MCF 10A (cell line): ENCODE measurements around the gene GRK3. TPM values are rescaled to one million over a fixed set of nuclear protein-coding genes. Genes with fewer than 3 reads are reported as not detected.
A peak's percentile ranks its signal among the peaks of the same experiment; 100 is the strongest.

Experiments
- BruUV-seq: library from RNA; stranded (reverse); fragments of 400-500 nt; replicated peaks from 2 replicates; lab custom pipeline; 2021; lab: Mats Ljungman, UMichigan
- CTCF ChIA-PET: fragments of 300-600 bp; sonication (Branson Sonifier 250); formaldehyde crosslinking; extraction: SDS; loops from one replicate; lab custom pipeline; 2021; ENCODE audit warnings: antibody characterized with exemption, inconsistent platforms; lab: Yijun Ruan, JAX
- POLR2A ChIA-PET: fragments of 300-600, 350-650 bp; sonication (Branson Sonifier 250); formaldehyde crosslinking; extraction: SDS; loops from one replicate; lab custom pipeline; 2020; ENCODE audit warnings: antibody characterized with exemption, inconsistent platforms; lab: Yijun Ruan, JAX
- DNase-seq: peaks from one replicate; pipeline ENCODE4 v3.0.0-alpha.2; 2018; ENCODE audit not compliant: unreplicated experiment
- H3K27ac Mint-ChIP-seq: one replicate; pipeline ENCODE4 v1.8.0; 2022; ENCODE audit warnings: mild to moderate bottlenecking, low read depth, mixed read lengths; ENCODE audit not compliant: unreplicated experiment
- H3K27me3 Mint-ChIP-seq: one replicate; pipeline ENCODE4 v1.8.0; 2022; ENCODE audit warnings: mixed read lengths; ENCODE audit not compliant: insufficient read depth, unreplicated experiment
- H3K36me3 Mint-ChIP-seq: one replicate; pipeline ENCODE4 v1.8.0; 2022; ENCODE audit warnings: mild to moderate bottlenecking, moderate library complexity, mixed read lengths; ENCODE audit not compliant: insufficient read depth, unreplicated experiment
- H3K4me1 Mint-ChIP-seq: one replicate; pipeline ENCODE4 v1.8.0; 2022; ENCODE audit warnings: mixed read lengths; ENCODE audit not compliant: insufficient read depth, unreplicated experiment
- H3K4me3 Mint-ChIP-seq: one replicate; pipeline ENCODE4 v1.8.0; 2022; ENCODE audit warnings: mild to moderate bottlenecking, moderate library complexity, mixed read lengths; ENCODE audit not compliant: unreplicated experiment
- H3K9me3 Mint-ChIP-seq: one replicate; pipeline ENCODE4 v1.8.0; 2022; ENCODE audit warnings: mixed read lengths; ENCODE audit not compliant: unreplicated experiment
- CTCF ChIP-seq: fragments of 200-600 bp; IDR thresholded peaks from one replicate; pipeline ENCODE4 v1.8.0; 2022; ENCODE audit warnings: antibody characterized with exemption, mild to moderate bottlenecking; ENCODE audit not compliant: unreplicated experiment
- intact Hi-C: fragments of 100-400 bp; cut with micrococcal nuclease; formaldehyde crosslinking; loops from 2 replicates; pipeline ENCODE4 v1.14.1; 2022
- total RNA-seq: library from RNA; stranded (reverse); gene quantifications from 2 replicates; pipeline ENCODE4 v1.2.3, GENCODE V29; 2022

The GRK3 gene
- total RNA-seq, 1 experiment from 2014 or later: 7.9 TPM

DNA sequence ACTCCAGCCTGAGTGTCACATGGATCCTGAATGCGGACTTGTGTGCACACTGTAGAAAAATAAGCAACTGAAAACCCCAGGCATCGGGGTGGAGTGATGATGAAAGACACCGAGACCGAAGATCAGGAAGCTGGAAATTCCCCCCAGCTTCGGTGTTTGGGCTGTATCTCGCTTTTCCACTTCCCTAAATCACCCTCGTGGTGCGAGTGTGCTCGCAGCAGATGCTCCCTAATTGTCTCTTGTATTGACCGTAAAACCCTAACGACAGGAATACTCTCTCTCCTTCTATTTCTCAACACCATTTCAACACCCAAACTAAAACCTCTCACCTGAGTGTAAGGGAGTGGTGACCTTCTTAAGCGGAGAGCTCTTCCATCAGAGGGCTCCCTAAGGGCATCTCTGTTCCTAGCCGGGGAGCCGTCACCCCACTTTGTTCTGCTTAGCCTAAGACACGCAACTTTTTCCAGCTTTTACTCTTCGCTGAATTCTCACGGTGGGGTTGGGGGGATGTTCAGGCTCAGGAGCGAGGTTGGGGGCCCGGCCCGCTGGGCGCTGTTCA is 635 bp upstream of the GRK3 start:
- ChIA-PET POLR2A (interaction anchor here (0.7 to 1.4 kb wide), 8 partner anchors 10 to 920 kb away, joined by 3 to 10 read pairs (median 3); partner anchors contain the start of genes HPS4 and SRRD), CTCF (interaction anchor here (0.6 to 1.7 kb wide), 7 partner anchors 9 to 1262 kb away, joined by 3 to 6 read pairs (median 3); no protein-coding TSS in a partner anchor)
- Mint-ChIP-seq H3K27me3 (no peaks in the 10 kb centered on the region), H3K9me3 (no peaks in the 10 kb centered on the region), H3K4me3 (peak overlapping the region; percentile 77), H3K36me3 (no peaks in the 10 kb centered on the region), H3K27ac (no peak overlapping the region), H3K4me1 (peaks cover 5% of the 10 kb centered on the region)
- BruUV-seq: no TSS peak
- intact Hi-C loops: no loop called here
- no peak for TF ChIP-seq CTCF
- DNase-seq: peak; percentile 52

DNA sequence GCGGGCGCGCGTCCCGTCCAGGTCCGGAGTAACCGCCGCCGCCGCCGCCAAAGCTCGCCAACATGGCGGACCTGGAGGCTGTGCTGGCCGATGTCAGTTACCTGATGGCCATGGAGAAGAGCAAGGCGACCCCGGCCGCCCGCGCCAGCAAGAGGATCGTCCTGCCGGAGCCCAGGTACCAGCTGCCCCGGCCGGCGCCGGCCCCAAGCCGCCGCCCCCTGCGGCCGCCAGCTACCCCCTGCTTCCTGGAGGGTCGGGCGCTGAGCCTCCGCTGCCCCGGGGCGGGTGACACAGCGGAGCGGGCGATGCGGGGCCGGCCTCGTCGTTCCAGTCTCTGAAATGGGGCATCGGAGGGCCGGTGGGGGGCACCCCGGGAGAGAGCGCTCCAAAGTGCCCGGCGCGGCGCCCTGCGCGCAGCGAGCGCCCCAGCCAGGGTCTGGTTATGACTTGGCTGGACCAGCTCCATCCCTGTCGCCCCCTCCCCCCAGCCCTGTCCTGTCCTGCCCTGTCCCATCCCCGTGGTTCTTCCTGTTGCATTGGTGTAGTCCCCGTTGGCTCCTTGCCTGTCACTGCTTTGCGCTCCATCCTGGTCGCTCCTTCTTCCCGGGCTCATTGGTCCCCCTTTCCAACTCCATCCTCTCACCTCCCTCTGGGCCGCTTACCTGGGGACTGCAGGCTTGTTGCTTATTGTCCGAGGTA is 653 bp downstream of the GRK3 start:
- ChIA-PET POLR2A (interaction anchor here (0.7 to 2.4 kb wide), 4 partner anchors 10 to 1025 kb away, joined by 3 to 18 read pairs (median 3); partner anchors contain the start of gene TPST2), CTCF (interaction anchor here (0.6 to 1.0 kb wide), 4 partner anchors 55 to 107 kb away, joined by 3 to 4 read pairs (median 3); no protein-coding TSS in a partner anchor)
- H3K36me3 Mint-ChIP-seq: no peaks in the 10 kb centered on the region
- H3K27ac Mint-ChIP-seq: peak overlapping the region; percentile 3
- H3K4me3 Mint-ChIP-seq: peak overlapping the region; percentile 77
- BruUV-seq: no TSS peak
- TF ChIP-seq CTCF: no peak
- H3K27me3 Mint-ChIP-seq: no peaks in the 10 kb centered on the region
- H3K4me1 Mint-ChIP-seq: peaks cover 5% of the 10 kb centered on the region
- intact Hi-C loops: loop anchor here (5.0 kb wide), 1 partner anchor 103 kb away; no protein-coding TSS in a partner anchor
- peak; percentile 14 for DNase-seq
- no peaks in the 10 kb centered on the region for H3K9me3 Mint-ChIP-seq

GRCh38 chr22:25566186-25566897 is 1.9 kb downstream of the GRK3 start:
- ChIA-PET CTCF (interaction anchor here (0.7 to 2.9 kb wide), 10 partner anchors 27 to 206 kb away, joined by 3 to 27 read pairs (median 4); no protein-coding TSS in a partner anchor), POLR2A (interaction anchor here (0.7 to 2.4 kb wide), 3 partner anchors 9 to 57 kb away, joined by 3 to 18 read pairs (median 3); no protein-coding TSS in a partner anchor)
- Mint-ChIP-seq H3K27me3 (no peaks in the 10 kb centered on the region), H3K9me3 (no peaks in the 10 kb centered on the region), H3K27ac (no peak overlapping the region), H3K4me3 (peak overlapping the region; percentile 77), H3K4me1 (peaks cover 5% of the 10 kb centered on the region), H3K36me3 (no peaks in the 10 kb centered on the region)
- BruUV-seq: TSS peak; percentile 40
- intact Hi-C loops: loop anchor here (5.0 kb wide), 1 partner anchor 104 kb away; no protein-coding TSS in a partner anchor
- no peak for TF ChIP-seq CTCF
- DNase-seq: no peak
